Measurements from ENCODE around the gene PEX10. TPM values are rescaled to one million over a fixed set of nuclear protein-coding genes. Genes with fewer than 3 reads are reported as not detected.

Gene PEX10
- total RNA-seq, 4 donors from 2014 or later, result 23.2 to 33.2 (median 27.2) TPM

DNA sequence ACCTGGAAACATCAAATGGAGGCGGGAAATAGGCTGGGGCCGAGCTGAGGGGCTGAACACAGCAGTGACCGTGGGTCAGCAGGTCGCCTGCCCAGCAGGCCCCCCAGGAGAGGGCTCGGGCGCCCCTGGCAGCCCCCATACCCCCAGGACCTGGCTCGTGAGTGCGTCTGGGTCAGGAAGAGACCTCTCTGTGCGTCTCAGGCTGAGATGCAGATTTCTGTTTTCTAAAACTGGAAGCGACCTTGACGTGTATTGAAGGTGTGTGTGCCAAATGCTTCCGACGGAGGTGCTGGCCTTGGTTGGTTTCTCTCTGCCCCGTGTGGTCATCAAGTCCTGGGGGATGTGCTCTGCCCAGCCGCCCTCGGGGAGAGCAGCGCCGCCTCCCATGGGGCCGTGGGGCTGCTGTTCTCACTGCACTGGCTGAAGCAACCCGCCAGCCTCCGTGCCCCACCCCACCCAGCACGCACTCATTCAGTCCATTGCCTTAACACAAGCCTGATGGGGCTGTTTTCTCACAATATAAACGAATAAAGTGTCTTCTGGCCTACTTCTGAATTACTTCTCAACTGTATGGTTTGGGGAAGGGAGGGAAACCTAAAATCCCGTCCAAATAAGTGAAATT is 7.4 kb downstream of the PEX10 start:
- Histone ChIP-seq H3K36me3 (peaks cover 29 to 100% (median 61%) of the 10 kb centered on the region in 3 donors), H3K9me3 (no peaks in the 10 kb centered on the region), H3K4me3 (no peak overlapping the region), H3K27ac (peak overlapping the region in 1 of 4 donors; percentile 26), H3K27me3 (no peaks in the 10 kb centered on the region), H3K4me1 (peaks cover 0 to 21% (median 0%) of the 10 kb centered on the region in 3 donors)
- WGBS, 2 donors, result 58 to 76% methylated on average over 7 to 18 of the region's 24 CpGs
- TF ChIP-seq, protein P1, sequence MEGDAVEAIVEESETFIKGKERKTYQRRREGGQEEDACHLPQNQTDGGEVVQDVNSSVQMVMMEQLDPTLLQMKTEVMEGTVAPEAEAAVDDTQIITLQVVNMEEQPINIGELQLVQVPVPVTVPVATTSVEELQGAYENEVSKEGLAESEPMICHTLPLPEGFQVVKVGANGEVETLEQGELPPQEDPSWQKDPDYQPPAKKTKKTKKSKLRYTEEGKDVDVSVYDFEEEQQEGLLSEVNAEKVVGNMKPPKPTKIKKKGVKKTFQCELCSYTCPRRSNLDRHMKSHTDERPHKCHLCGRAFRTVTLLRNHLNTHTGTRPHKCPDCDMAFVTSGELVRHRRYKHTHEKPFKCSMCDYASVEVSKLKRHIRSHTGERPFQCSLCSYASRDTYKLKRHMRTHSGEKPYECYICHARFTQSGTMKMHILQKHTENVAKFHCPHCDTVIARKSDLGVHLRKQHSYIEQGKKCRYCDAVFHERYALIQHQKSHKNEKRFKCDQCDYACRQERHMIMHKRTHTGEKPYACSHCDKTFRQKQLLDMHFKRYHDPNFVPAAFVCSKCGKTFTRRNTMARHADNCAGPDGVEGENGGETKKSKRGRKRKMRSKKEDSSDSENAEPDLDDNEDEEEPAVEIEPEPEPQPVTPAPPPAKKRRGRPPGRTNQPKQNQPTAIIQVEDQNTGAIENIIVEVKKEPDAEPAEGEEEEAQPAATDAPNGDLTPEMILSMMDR (IDR thresholded peaks at IDR 0.05), result no peak
- TF ChIP-seq POLR2A (IDR thresholded peaks at IDR 0.05), result no peak
- DNase-seq, result no peak
- intact Hi-C loops (cut with DNase I), result no loop called here

DNA sequence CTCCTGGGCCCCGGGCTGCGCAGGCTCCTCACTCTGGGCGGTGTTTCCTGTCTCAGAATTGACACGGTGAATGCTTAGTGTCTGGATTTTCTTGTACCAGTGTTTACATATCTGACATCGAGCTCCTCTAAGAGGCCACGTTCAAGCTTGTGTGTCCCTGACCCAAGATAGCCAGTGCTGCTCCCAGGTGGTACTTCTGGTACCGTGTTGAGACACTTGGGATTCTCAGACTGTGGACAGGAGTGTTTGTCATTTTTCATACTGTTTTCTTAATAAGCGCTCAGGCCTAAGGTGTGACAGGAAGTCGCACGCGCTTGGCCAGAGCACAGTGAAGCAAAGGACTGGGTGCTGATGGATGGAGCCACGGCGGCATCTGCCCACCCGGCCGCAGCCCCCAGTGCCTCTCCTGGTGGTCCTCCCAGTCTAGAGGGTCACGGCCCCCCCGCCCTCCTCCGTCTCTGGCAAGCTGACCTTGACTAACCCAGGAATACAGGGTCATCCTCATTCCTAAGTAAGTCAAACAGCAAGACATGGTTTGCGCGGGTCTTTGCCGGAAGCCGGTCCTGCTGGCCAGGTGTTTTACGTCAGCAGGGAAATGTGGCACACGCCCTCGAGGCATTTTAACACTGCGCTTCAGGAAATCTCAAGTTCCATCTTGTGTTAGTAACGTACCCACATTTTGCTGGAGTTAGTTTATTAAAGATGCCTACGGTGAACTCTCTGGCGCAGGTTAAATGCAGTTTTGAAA is 8.0 kb downstream of the PEX10 start:
- no peak for TF ChIP-seq POLR2A (IDR thresholded peaks at IDR 0.05)
- TF ChIP-seq, protein P1 (IDR thresholded peaks at IDR 0.05), result no peak
- DNase-seq, result no peak

DNA sequence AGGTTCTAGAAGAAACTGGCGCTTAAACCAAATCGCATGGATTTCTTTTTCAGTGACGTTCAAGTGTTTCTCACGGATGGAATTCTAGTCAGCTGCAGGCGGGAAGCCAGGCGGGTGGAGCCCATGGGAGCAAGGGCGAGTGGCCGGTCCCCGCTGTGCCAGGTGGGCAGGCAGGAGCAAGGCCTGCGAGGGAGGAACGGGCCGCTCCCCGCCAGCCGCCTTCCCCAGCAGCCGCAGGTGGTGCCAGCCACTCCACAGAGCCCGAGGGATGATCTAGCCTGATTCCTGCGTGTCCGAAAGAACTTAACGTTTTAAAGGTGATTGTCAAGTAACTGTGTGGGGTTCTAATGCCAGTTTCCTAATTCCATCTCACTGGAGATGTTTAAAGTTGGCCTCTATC is 9.1 kb downstream of the PEX10 start:
- H3K27me3 ChIP-seq, result no peaks in the 10 kb centered on the region
- H3K9me3 ChIP-seq, result no peaks in the 10 kb centered on the region
- H3K4me3 ChIP-seq, result no peak overlapping the region
- H3K4me1 ChIP-seq, result peaks cover 0 to 38% (median under 1%) of the 10 kb centered on the region in 3 donors
- WGBS, 2 donors, result 60 to 70% methylated on average over 15 to 17 of the region's 19 CpGs
- TF ChIP-seq, protein P1 (IDR thresholded peaks at IDR 0.05), result no peak
- TF ChIP-seq POLR2A (IDR thresholded peaks at IDR 0.05), result no peak
- DNase-seq, result no peak
- intact Hi-C loops (cut with DNase I), result no loop called here
- no peak overlapping the region for H3K27ac ChIP-seq
- peaks cover 32 to 100% (median 55%) of the 10 kb centered on the region in 3 donors for H3K36me3 ChIP-seq

More for the DNA sequence above, 8.0 kb downstream of the PEX10 start:
- peaks cover 0 to 28% (median 0%) of the 10 kb centered on the region in 3 donors for H3K4me1 ChIP-seq
- no peak overlapping the region for H3K4me3 ChIP-seq
- intact Hi-C loops (cut with DNase I), result no loop called here
- 61 to 67% methylated on average over 11 to 16 of the region's 29 CpGs for WGBS, 2 donors
- peak overlapping the region in 1 of 4 donors; percentile 29 for H3K27ac ChIP-seq
- H3K9me3 ChIP-seq, result no peaks in the 10 kb centered on the region
- H3K27me3 ChIP-seq, result no peaks in the 10 kb centered on the region
- H3K36me3 ChIP-seq, result peaks cover 29 to 100% (median 61%) of the 10 kb centered on the region in 3 donors

GRCh38 chr1:2402420-2402819 is 9.9 kb downstream of the PEX10 start:
- no peak for TF ChIP-seq POLR2A (IDR thresholded peaks at IDR 0.05)
- TF ChIP-seq, protein P1 (IDR thresholded peaks at IDR 0.05), result no peak
- Histone ChIP-seq H3K27me3 (no peaks in the 10 kb centered on the region), H3K9me3 (no peaks in the 10 kb centered on the region), H3K36me3 (peaks cover 32 to 100% (median 60%) of the 10 kb centered on the region in 3 donors), H3K4me1 (peaks cover 0 to 47% (median 5%) of the 10 kb centered on the region in 3 donors), H3K27ac (no peak overlapping the region), H3K4me3 (no peak overlapping the region)
- no peak for DNase-seq
- WGBS, 2 donors, result 97% methylated on average over 11 to 13 of the region's 23 CpGs
- intact Hi-C loops (cut with DNase I), result no loop called here

Measured in esophagus squamous epithelium (tissue), 5 donors.